Measurements from ENCODE around the gene WDR7.
A peak's percentile ranks its signal among the peaks of the same experiment; 100 is the strongest.

WDR7 gene

GRCh38 chr18:56815926-56816325 lies 164.8 kb downstream of the WDR7 start:
- Histone ChIP-seq H3K9me3 (replicated peaks in 1 of 11) (no peaks in the 10 kb centered on the region), H3K4me3 (no peak overlapping the region), H3K9ac (no peak overlapping the region), H3K4me2 (no peak overlapping the region), H3K27me3 (no peaks in the 10 kb centered on the region), H3K27ac (no peak overlapping the region), H3K36me3 (peaks cover 0 to 12% (median 0%) of the 10 kb centered on the region in 11 experiments; a peak in 2 of 22 replicates), H4K20me1 (no peaks in the 10 kb centered on the region; a peak in 1 of 22 replicates), H3K4me1 (no peaks in the 10 kb centered on the region)
- TF ChIP-seq Cebpa-rat (IDR thresholded peaks at IDR 0.05): no peak

GRCh38 chr18:56823986-56824565 lies 172.9 kb downstream of the WDR7 start:
- no peaks in the 10 kb centered on the region for H4K20me1 ChIP-seq
- peaks cover 5 to 32% (median 14%) of the 10 kb centered on the region in 10 experiments; a peak in 18 of 20 replicates for H3K4me1 ChIP-seq
- H3K4me2 ChIP-seq: peak overlapping the region in 2 of 11 experiments; percentile 74 to 79; a peak in 3 of 22 replicates
- 0 out of 22 replicates have a peak, but pooled peaks cover 0 to 5% (median 0%) of the 10 kb centered on the region in 11 experiments for H3K9me3 ChIP-seq (replicated peaks in 1 of 11)
- TF ChIP-seq Cebpa-rat (IDR thresholded peaks at IDR 0.05): no peak
- no peak overlapping the region for H3K27ac ChIP-seq
- peaks cover 0 to 9% (median 0%) of the 10 kb centered on the region in 11 experiments; a peak in 3 of 22 replicates for H3K36me3 ChIP-seq
- H3K4me3 ChIP-seq: no peak overlapping the region
- no peaks in the 10 kb centered on the region for H3K27me3 ChIP-seq
- no peak overlapping the region for H3K9ac ChIP-seq

GRCh38 chr18:56825321-56825720 lies 174.2 kb downstream of the WDR7 start:
- H4K20me1 ChIP-seq: no peaks in the 10 kb centered on the region
- H3K27me3 ChIP-seq: no peaks in the 10 kb centered on the region
- peaks cover 0 to 9% (median 0%) of the 10 kb centered on the region in 11 experiments; a peak in 3 of 22 replicates for H3K36me3 ChIP-seq
- H3K9ac ChIP-seq: no peak overlapping the region
- H3K4me1 ChIP-seq: peaks cover 5 to 32% (median 14%) of the 10 kb centered on the region in 10 experiments; a peak in 18 of 20 replicates
- H3K4me2 ChIP-seq: peak overlapping the region in 9 of 11 experiments; percentile 13 to 79 (median 48); a peak in 16 of 22 replicates
- H3K9me3 ChIP-seq (replicated peaks in 1 of 11): 0 out of 22 replicates have a peak, but pooled peaks cover 0 to 5% (median 0%) of the 10 kb centered on the region in 11 experiments
- TF ChIP-seq Cebpa-rat (IDR thresholded peaks at IDR 0.05): no peak
- no peak overlapping the region for H3K4me3 ChIP-seq
- H3K27ac ChIP-seq: peak overlapping the region in 6 of 11 experiments; percentile 7 to 62 (median 27); a peak in 3 of 22 replicates

GRCh38 chr18:56825878-56826277 lies 174.7 kb downstream of the WDR7 start:
- H3K4me1 ChIP-seq: peaks cover 5 to 32% (median 14%) of the 10 kb centered on the region in 10 experiments; a peak in 18 of 20 replicates
- peaks cover 0 to 9% (median 0%) of the 10 kb centered on the region in 11 experiments; a peak in 3 of 22 replicates for H3K36me3 ChIP-seq
- H3K4me2 ChIP-seq: peak overlapping the region in 8 of 11 experiments; percentile 22 to 79 (median 50); a peak in 13 of 22 replicates
- no peaks in the 10 kb centered on the region for H3K27me3 ChIP-seq
- H4K20me1 ChIP-seq: no peaks in the 10 kb centered on the region
- TF ChIP-seq Cebpa-rat (IDR thresholded peaks at IDR 0.05): no peak
- H3K27ac ChIP-seq: peak overlapping the region in 4 of 11 experiments; percentile 19 to 62 (median 36); a peak in 5 of 22 replicates
- no peak overlapping the region; a peak in 1 of 20 replicates for H3K4me3 ChIP-seq
- 0 out of 22 replicates have a peak, but pooled peaks cover 0 to 5% (median 0%) of the 10 kb centered on the region in 11 experiments for H3K9me3 ChIP-seq (replicated peaks in 1 of 11)
- H3K9ac ChIP-seq: no peak overlapping the region

- H4K20me1 ChIP-seq: no peaks in the 10 kb centered on the region; a peak in 2 of 22 replicates
- H3K9ac ChIP-seq: no peak overlapping the region
- H3K4me1 ChIP-seq: no peaks in the 10 kb centered on the region
- H3K4me3 ChIP-seq: no peak overlapping the region
- no peak overlapping the region for H3K27ac ChIP-seq
- H3K27me3 ChIP-seq: no peaks in the 10 kb centered on the region
- peaks cover 0 to 18% (median 0%) of the 10 kb centered on the region in 11 experiments; a peak in 4 of 22 replicates for H3K36me3 ChIP-seq
- H3K4me2 ChIP-seq: no peak overlapping the region
- no peak for TF ChIP-seq Cebpa-rat (IDR thresholded peaks at IDR 0.05)
- 0 out of 22 replicates have a peak, but pooled peaks cover 0 to 4% (median 0%) of the 10 kb centered on the region in 11 experiments for H3K9me3 ChIP-seq (replicated peaks in 1 of 11)
Measured at GRCh38 chr18:56831988-56832387, 180.8 kb downstream of the WDR7 start.

- H3K4me1 ChIP-seq: no peaks in the 10 kb centered on the region
- no peak overlapping the region for H3K4me3 ChIP-seq
- no peak for TF ChIP-seq Cebpa-rat (IDR thresholded peaks at IDR 0.05)
- H4K20me1 ChIP-seq: no peaks in the 10 kb centered on the region; a peak in 2 of 22 replicates
- H3K9ac ChIP-seq: no peak overlapping the region
- no peaks in the 10 kb centered on the region for H3K27me3 ChIP-seq
- peaks cover 0 to 24% (median 0%) of the 10 kb centered on the region in 11 experiments; a peak in 5 of 22 replicates for H3K36me3 ChIP-seq
- H3K4me2 ChIP-seq: no peak overlapping the region
- H3K9me3 ChIP-seq (replicated peaks in 1 of 11): no peaks in the 10 kb centered on the region
- H3K27ac ChIP-seq: no peak overlapping the region
Measured at GRCh38 chr18:56835331-56835730, 184.2 kb downstream of the WDR7 start.

GRCh38 chr18:56836173-56836572 lies 185.0 kb downstream of the WDR7 start:
- TF ChIP-seq Cebpa-rat (IDR thresholded peaks at IDR 0.05): no peak
- Histone ChIP-seq H3K27me3 (no peaks in the 10 kb centered on the region), H3K9ac (no peak overlapping the region), H3K4me1 (no peaks in the 10 kb centered on the region), H3K9me3 (replicated peaks in 1 of 11) (no peaks in the 10 kb centered on the region), H3K27ac (no peak overlapping the region), H3K4me3 (no peak overlapping the region), H4K20me1 (no peaks in the 10 kb centered on the region; a peak in 2 of 22 replicates), H3K4me2 (no peak overlapping the region), H3K36me3 (peaks cover 0 to 23% (median 0%) of the 10 kb centered on the region in 11 experiments; a peak in 5 of 22 replicates)

GRCh38 chr18:56841836-56842235 lies 190.7 kb downstream of the WDR7 start:
- Histone ChIP-seq H3K4me3 (no peak overlapping the region), H3K27ac (no peak overlapping the region), H3K27me3 (no peaks in the 10 kb centered on the region), H4K20me1 (no peaks in the 10 kb centered on the region), H3K4me1 (no peaks in the 10 kb centered on the region), H3K4me2 (no peak overlapping the region), H3K9ac (no peak overlapping the region), H3K9me3 (replicated peaks in 1 of 11) (peaks cover 0 to 8% (median 0%) of the 10 kb centered on the region in 11 experiments; a peak in 1 of 22 replicates), H3K36me3 (peaks cover 0 to 7% (median 0%) of the 10 kb centered on the region in 11 experiments; a peak in 4 of 22 replicates)
- TF ChIP-seq Cebpa-rat (IDR thresholded peaks at IDR 0.05): no peak

- H3K4me2 ChIP-seq: no peak overlapping the region
- H3K27ac ChIP-seq: no peak overlapping the region
- peaks cover 0 to 17% (median 9%) of the 10 kb centered on the region in 11 experiments; a peak in 6 of 22 replicates for H3K9me3 ChIP-seq (replicated peaks in 1 of 11)
- TF ChIP-seq Cebpa-rat (IDR thresholded peaks at IDR 0.05): no peak
- no peak overlapping the region for H3K9ac ChIP-seq
- no peaks in the 10 kb centered on the region for H4K20me1 ChIP-seq
- H3K4me1 ChIP-seq: no peaks in the 10 kb centered on the region
- no peaks in the 10 kb centered on the region for H3K27me3 ChIP-seq
- H3K4me3 ChIP-seq: no peak overlapping the region
- peaks cover 0 to 6% (median 0%) of the 10 kb centered on the region in 11 experiments; a peak in 4 of 22 replicates for H3K36me3 ChIP-seq
Measured at GRCh38 chr18:56843241-56843640, 192.1 kb downstream of the WDR7 start.

Data from BLaER1 treated with 17β-estradiol and CSF1 and Interleukin-3, amounts not matched to agents 10 nM and 100 nM (cell line).